GM19463 (cell line): ENCODE data around the gene DUS4L.
A peak's percentile ranks its signal among the peaks of the same experiment; 100 is the strongest.

Experiments used
- ATAC-seq: cut with Tn5 transposase; IDR thresholded peaks from one replicate; pipeline ENCODE4 v1.9.1; 2021; ENCODE audit warnings: mild to moderate bottlenecking, moderate library complexity; ENCODE audit not compliant: unreplicated experiment

The DUS4L gene

GRCh38 chr7:107579885-107580715 is 16.3 kb downstream of the DUS4L start, which contains the start of gene BCAP29:
BCAP29 (plus strand) TSS chr7:107580246; CDS start chr7:107580773, 527 bp downstream.
- ATAC-seq: peak; percentile 94

- no peak for ATAC-seq
Measured at GRCh38 chr7:107580716-107581383, 17.1 kb downstream of the DUS4L start.

GRCh38 chr7:107581387-107582013 is 17.7 kb downstream of the DUS4L start:
- no peak for ATAC-seq

GRCh38 chr7:107582875-107583274 is 19.1 kb downstream of the DUS4L start:
- no peak for ATAC-seq

- ATAC-seq: no peak
Measured at GRCh38 chr7:107584716-107585115, 20.9 kb downstream of the DUS4L start.

GRCh38 chr7:107588529-107589130 is 24.9 kb downstream of the DUS4L start:
- no peak for ATAC-seq

- ATAC-seq: no peak
Measured at GRCh38 chr7:107591421-107591820, 27.6 kb downstream of the DUS4L start.

GRCh38 chr7:107592361-107593024 is 28.7 kb downstream of the DUS4L start:
- no peak for ATAC-seq

GRCh38 chr7:107593025-107593410 is 29.2 kb downstream of the DUS4L start:
- no peak for ATAC-seq

GRCh38 chr7:107594961-107595737 is 31.4 kb downstream of the DUS4L start:
- no peak for ATAC-seq

- ATAC-seq: no peak
Measured at GRCh38 chr7:107596881-107597581, 33.3 kb downstream of the DUS4L start.

- ATAC-seq: no peak
Measured at GRCh38 chr7:107597582-107597916, 33.8 kb downstream of the DUS4L start.

- no peak for ATAC-seq
Measured at GRCh38 chr7:107597953-107598352, 34.2 kb downstream of the DUS4L start.

GRCh38 chr7:107599262-107599661 is 35.5 kb downstream of the DUS4L start:
- ATAC-seq: no peak

- ATAC-seq: no peak
Measured at GRCh38 chr7:107600816-107601215, 37.0 kb downstream of the DUS4L start.

GRCh38 chr7:107605218-107605815 is 41.5 kb downstream of the DUS4L start:
- ATAC-seq: no peak

- no peak for ATAC-seq
Measured at GRCh38 chr7:107606303-107606702, 42.5 kb downstream of the DUS4L start.

- no peak for ATAC-seq
Measured at GRCh38 chr7:107609811-107610261, 46.1 kb downstream of the DUS4L start.

GRCh38 chr7:107610323-107610722 is 46.6 kb downstream of the DUS4L start:
- no peak for ATAC-seq
